GM12878 (cell line): Measurements from ENCODE around the gene ALDH3A2. TPM values are rescaled to one million over a fixed set of nuclear protein-coding genes. Genes with fewer than 3 reads are reported as not detected.

Experiments
- ATAC-seq: fragments of 200-7000 bp; cut with Tn5 transposase; 3 replicates; pipeline ENCODE4 v1.9.1; 2020; ENCODE audit warnings: mild to moderate bottlenecking, moderate library complexity
- BruUV-seq: library from RNA; stranded (reverse); fragments of 400-500 nt; replicated peaks from 2 replicates; lab custom pipeline; 2021; lab: Mats Ljungman, UMichigan
- CTCF ChIA-PET: fragments of 300-600 bp; sonication (Branson Sonifier 250); formaldehyde crosslinking; extraction: SDS; loops from one replicate; lab custom pipeline; 2021; ENCODE audit warnings: inconsistent platforms; lab: Yijun Ruan, JAX
- POLR2A ChIA-PET: fragments of 350-600 bp; formaldehyde crosslinking; extraction: SDS; loops from one replicate; lab custom pipeline; 2021; ENCODE audit warnings: inconsistent platforms; lab: Charles Lee
- RAD21 ChIA-PET: fragments of 300-600 bp; sonication (Branson Sonifier 250); formaldehyde crosslinking; loops from one replicate; lab custom pipeline; 2023; ENCODE audit warnings: antibody characterized with exemption; ENCODE audit not compliant: unreplicated experiment; lab: Charles Lee
- SMC1A ChIA-PET: fragments of 300-600 bp; sonication (Branson Sonifier 250); formaldehyde crosslinking; loops from one replicate; lab custom pipeline; 2023; ENCODE audit not compliant: unreplicated experiment, uncharacterized antibody; lab: Charles Lee
- DNase-seq: peaks from one replicate; pipeline ENCODE4 v3.0.0-alpha.2; 2011; ENCODE audit warnings: low read depth, low spot score
- FAIRE-seq: peaks from 3 replicates; lab custom pipeline; 2011; peaks lifted over from hg19 to GRCh38; lab: Jason Lieb, UNC
- H2AFZ ChIP-seq: 2 replicates; pipeline ENCODE4 v1.6.0; 2011; ENCODE audit warnings: low read depth, low read length, control low read depth; ENCODE audit not compliant: control insufficient read depth
- H3K27ac ChIP-seq: 2 replicates; pipeline ENCODE4 v1.5.1; 2011; ENCODE audit warnings: control low read depth; ENCODE audit not compliant: control insufficient read depth, insufficient read depth
- H3K27me3 ChIP-seq, 2 experiments: replicated peaks in 1 of 2; 2 replicates each; pipeline versions ENCODE4 v1.6.0 to v1.6.1; 2011; ENCODE audit warnings: low read length in 1 of 2; ENCODE audit not compliant: control insufficient read depth in 2 of 2, insufficient read depth in 2 of 2
- H3K36me3 ChIP-seq, 2 experiments: 2 replicates each; pipeline ENCODE4 v1.5.1; 2011; ENCODE audit warnings: low read length in 1 of 2; ENCODE audit not compliant: control insufficient read depth in 2 of 2, insufficient read depth in 2 of 2
- H3K4me1 ChIP-seq: 2 replicates; pipeline ENCODE4 v1.6.1; 2011; ENCODE audit warnings: mild to moderate bottlenecking, low read length, moderate library complexity, mixed read lengths; ENCODE audit not compliant: control insufficient read depth, insufficient read depth
- H3K4me2 ChIP-seq: 2 replicates; pipeline ENCODE4 v1.6.0; 2011; ENCODE audit warnings: control low read depth; ENCODE audit not compliant: control insufficient read depth, insufficient read depth
- H3K4me3 ChIP-seq: fragments of 200-600 bp; sonication (generic); 2 replicates; pipeline ENCODE4 v1.5.1; 2016
- H3K79me2 ChIP-seq: 2 replicates; pipeline ENCODE4 v1.6.0; 2011; ENCODE audit warnings: low read length; ENCODE audit not compliant: control insufficient read depth, insufficient read depth
- H3K9ac ChIP-seq: 2 replicates; pipeline ENCODE4 v1.8.0; 2011; ENCODE audit warnings: low read length, control low read depth, mixed read lengths; ENCODE audit not compliant: control insufficient read depth, insufficient read depth
- H3K9me3 ChIP-seq: replicated peaks from 3 replicates; pipeline ENCODE4 v1.5.1; 2011; ENCODE audit warnings: mild to moderate bottlenecking, low read length; ENCODE audit not compliant: control insufficient read depth, insufficient read depth
- H4K20me1 ChIP-seq: 2 replicates; pipeline ENCODE4 v1.6.0; 2011; ENCODE audit not compliant: control insufficient read depth, insufficient read depth
- BMI1 ChIP-seq: fragments of 450-650 bp; IDR thresholded peaks from 2 replicates; pipeline ENCODE4 v1.6.1; 2016; ENCODE audit warnings: mild to moderate bottlenecking, moderate library complexity, borderline replicate concordance
- ETV6 ChIP-seq, 2 experiments: fragments of 450-650 bp in 1 of 2; IDR thresholded peaks in 1 of 2; conservative IDR thresholded peaks in 1 of 2; 2 replicates each; pipeline ENCODE4 v1.6.1; 2014; ENCODE audit warnings: antibody characterized with exemption in 1 of 2, borderline replicate concordance in 1 of 2, low read depth in 1 of 2, mild to moderate bottlenecking in 1 of 2, moderate library complexity in 1 of 2
- HDAC6 ChIP-seq: fragments of 200-600 bp; sonication (generic); IDR thresholded peaks from one replicate; pipeline ENCODE4 v1.8.0; 2017; ENCODE audit warnings: antibody characterized with exemption; ENCODE audit not compliant: unreplicated experiment
- IRF5 ChIP-seq: fragments of 450-650 bp; IDR thresholded peaks from 2 replicates; pipeline ENCODE4 v1.6.1; 2017; ENCODE audit warnings: borderline replicate concordance
- SMAD1 ChIP-seq: fragments of 450-650 bp; IDR thresholded peaks from 2 replicates; pipeline ENCODE4 v1.6.1; 2018; ENCODE audit warnings: mild to moderate bottlenecking, low read depth; ENCODE audit not compliant: partially characterized antibody
- SP1 ChIP-seq: IDR thresholded peaks from one replicate; pipeline ENCODE4 v1.6.1; 2011; ENCODE audit warnings: low read depth, low read length
- SUZ12 ChIP-seq: fragments of 200-600 bp; sonication (generic); IDR thresholded peaks from one replicate; pipeline ENCODE4 v1.6.1; 2018; ENCODE audit warnings: antibody characterized with exemption, mild to moderate bottlenecking; ENCODE audit not compliant: unreplicated experiment
- ZBTB40 ChIP-seq: fragments of 450-650 bp; IDR thresholded peaks from 2 replicates; pipeline ENCODE4 v1.6.1; 2016; ENCODE audit warnings: mild to moderate bottlenecking, moderate library complexity, borderline replicate concordance
- whole genome bisulfite sequencing: methylation state at CpG from one replicate; pipeline ENCODE4 v1.1.6; 2016; ENCODE audit warnings: low lambda C conversion rate; ENCODE audit not compliant: insufficient replicate concordance, insufficient coverage; ENCODE audit errors: missing lambda C conversion rate; 5-methylcytosine and 5-hydroxymethylcytosine counted together
- in situ Hi-C: fragments of 300-500 bp; cut with MboI; formaldehyde crosslinking; loops from 9 replicates; pipeline ENCODE4 v1.14.3; 2018; ENCODE audit warnings: mixed read lengths
- intact Hi-C: fragments of 100-400 bp; cut with micrococcal nuclease; formaldehyde crosslinking; loops from one replicate; pipeline ENCODE4 v1.14.2; 2022; ENCODE audit not compliant: unreplicated experiment
- polyA plus RNA-seq, 11 experiments: library from polyadenylated mRNA; depleted of rRNA in 4 of 11; unstranded in 6 of 11; stranded (reverse) in 5 of 11; fragments of >200 nt; fragmentation: Nextera tagmentation in 4 of 11; fragmentation: Illumina TruSeq in 1 of 11; extraction: Ambion mirVana in 4 of 11; extraction: Trizol in 1 of 11; gene quantifications; 1 replicate in 1 of 11; 2 replicates in 10 of 11; pipeline versions ENCODE4 v1.2.1 to v1.2.3, GENCODE V29; 2011 to 2016; ENCODE audit warnings: inconsistent platforms in 2 of 11, missing spikeins in 2 of 11, low read depth in 1 of 11
- total RNA-seq, 4 experiments: library from RNA; depleted of rRNA in 3 of 4; stranded (reverse); fragments of >200 nt in 3 of 4; fragmentation: Illumina TruSeq in 1 of 4; extraction: Trizol in 1 of 4; gene quantifications; 2 replicates each; pipeline versions ENCODE4 v1.2.1 to v1.2.3, GENCODE V29; 2013 to 2021

ALDH3A2 gene
- total and polyA plus RNA-seq, 10 of the 15 experiments (the other 5 are each of a cell fraction or from before 2014, with no cell fraction given): 5.0 to 37.0 (median 26.1) TPM

DNA sequence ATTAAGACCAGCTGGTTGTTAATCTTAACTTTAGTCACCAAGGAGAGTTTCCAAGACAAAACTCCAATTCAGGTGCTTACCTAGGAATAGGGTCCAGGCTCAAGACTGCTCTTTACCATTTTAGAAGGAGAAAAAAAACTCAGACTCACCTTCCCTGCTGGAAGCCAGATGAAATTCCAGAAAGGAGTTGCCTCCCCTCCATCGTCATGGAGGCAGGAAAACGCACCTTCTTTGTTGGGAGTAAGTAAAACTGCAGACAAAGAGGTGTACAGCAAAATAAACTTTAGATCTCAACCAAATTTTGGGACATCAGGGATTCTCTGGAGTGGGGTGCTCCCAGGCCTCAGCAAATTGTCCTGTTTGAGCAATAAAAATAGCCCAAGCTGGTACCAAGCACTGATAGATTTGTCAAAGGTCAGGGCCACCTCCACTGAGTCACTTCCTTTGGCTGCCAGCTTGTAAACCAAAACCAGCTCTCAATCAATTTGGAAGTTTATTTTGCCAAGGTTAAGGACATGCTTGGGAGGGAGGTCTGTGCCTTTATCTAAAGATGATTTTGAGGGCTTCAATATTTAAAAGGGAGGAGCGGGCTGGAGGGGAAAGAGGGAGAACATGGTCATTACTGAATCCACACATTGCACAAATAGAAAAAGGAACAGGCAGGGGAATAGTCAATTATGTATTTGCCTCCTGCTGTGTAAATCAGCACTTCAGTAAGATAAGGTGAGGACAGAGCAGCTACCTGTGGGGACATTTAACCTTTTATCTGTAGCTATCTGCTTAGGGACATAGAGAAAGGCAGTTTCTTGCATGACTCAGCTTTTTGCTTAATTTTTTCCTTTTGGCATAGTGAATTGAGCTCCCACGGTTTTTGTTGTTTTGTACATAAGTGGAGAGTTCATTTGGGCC lies 1.5 kb upstream of the ALDH3A2 start:
- intact Hi-C loops: loop anchor here (5.0 to 10.0 kb wide), 3 partner anchors 120 to 282 kb away; partner anchors contain the start of gene B9D1
- ATAC-seq (no peak), FAIRE-seq (no peak), DNase-seq (no peak)
- in situ Hi-C loops: no loop called here
- POLR2A ChIA-PET: interaction anchor here (0.7 to 1.6 kb wide), 2 partner anchors 10 to 659 kb away, joined by 3 to 5 read pairs; no protein-coding TSS in a partner anchor
- Histone ChIP-seq H2AFZ (no peak overlapping the region), H3K4me2 (peak overlapping the region; percentile 96), H3K4me1 (peaks cover 8% of the 10 kb centered on the region; the same call in 1 of the 2 replicates), H3K27ac (no peak overlapping the region), H3K36me3 (no peaks in the 10 kb centered on the region), H4K20me1 (no peaks in the 10 kb centered on the region), H3K27me3 (no peaks in the 10 kb centered on the region), H3K4me3 (peak overlapping the region; percentile 65; the same call in 1 of the 2 replicates), H3K9me3 (no peaks in the 10 kb centered on the region), H3K79me2 (peaks cover 8% of the 10 kb centered on the region), H3K9ac (no peak overlapping the region)
- BruUV-seq: no TSS peak
- no peak for TF ChIP-seq SP1
- TF ChIP-seq BMI1: no peak
- no peak for TF ChIP-seq HDAC6
- no peak for TF ChIP-seq SUZ12
- no peak for TF ChIP-seq ZBTB40
- no peak for TF ChIP-seq ETV6 (conservative IDR thresholded peaks at IDR 0.05 in 1 of 2, IDR thresholded peaks at IDR 0.05 in 1 of 2; ENCODE audit: borderline replicate concordance in 1 of 2, low read depth in 1 of 2)
- no peak for TF ChIP-seq IRF5
- no peak for TF ChIP-seq SMAD1
- WGBS: 75% methylated on average over 4 of the region's 4 CpGs
- SMC1A ChIA-PET: interaction anchor here (1.2 to 2.2 kb wide), 8 partner anchors 13 to 184 kb away, joined by 3 to 8 read pairs (median 5); no protein-coding TSS in a partner anchor
- RAD21 ChIA-PET: interaction anchor here (0.6 to 0.9 kb wide), 6 partner anchors 60 to 905 kb away, joined by 3 to 4 read pairs (median 3); partner anchors contain the start of gene B9D1
- CTCF ChIA-PET: interaction anchor here (0.6 to 2.9 kb wide), 21 partner anchors 9 to 284 kb away, joined by 3 to 19 read pairs (median 4); partner anchors contain the start of gene B9D1
